Liver (tissue), 9 donors: Measurements from ENCODE around the gene EPM2A. TPM values are rescaled to one million over a fixed set of nuclear protein-coding genes. Genes with fewer than 3 reads are reported as not detected.

Source experiments
- DNase-seq: peaks from one replicate; pipeline ENCODE4 v3.0.0-alpha.2; 2017; ENCODE audit warnings: low spot score
- H3K27ac ChIP-seq, 2 donors: one replicate each; pipeline ENCODE4 v1.7.0; 2013; ENCODE audit warnings: inconsistent platforms in 2 of 2, low read length in 2 of 2, control low read depth in 1 of 2, low read depth in 1 of 2, mild to moderate bottlenecking in 1 of 2
- H3K27me3 ChIP-seq, 4 donors: one replicate each; pipeline versions ENCODE4 v1.6.1 to v1.7.0; 2013; ENCODE audit warnings: low read length in 3 of 4, inconsistent platforms in 1 of 4, mild to moderate bottlenecking in 1 of 4, moderate library complexity in 1 of 4; ENCODE audit not compliant: control insufficient read depth in 4 of 4, insufficient read depth in 4 of 4
- H3K36me3 ChIP-seq, 4 donors: one replicate each; pipeline versions ENCODE4 v1.6.1 to v1.7.0; 2013; ENCODE audit warnings: low read length in 3 of 4, mild to moderate bottlenecking in 3 of 4, low read depth in 1 of 4, moderate library complexity in 1 of 4; ENCODE audit not compliant: control insufficient read depth in 4 of 4, insufficient read depth in 3 of 4
- H3K4me1 ChIP-seq, 4 donors: one replicate each; pipeline versions ENCODE4 v1.6.1 to v1.7.0; 2013; ENCODE audit warnings: low read length in 3 of 4, mild to moderate bottlenecking in 3 of 4, moderate library complexity in 1 of 4; ENCODE audit not compliant: control insufficient read depth in 4 of 4, insufficient read depth in 4 of 4
- H3K4me3 ChIP-seq, 3 donors: one replicate each; pipeline versions ENCODE4 v1.6.1 to v1.7.0; 2013; ENCODE audit warnings: low read length in 3 of 3, control low read depth in 1 of 3, low read depth in 1 of 3, mild to moderate bottlenecking in 1 of 3
- H3K9ac ChIP-seq, 2 donors: one replicate each; pipeline ENCODE4 v1.7.0; 2013; ENCODE audit warnings: low read length in 2 of 2, mild to moderate bottlenecking in 2 of 2, moderate library complexity in 2 of 2, control low read depth in 1 of 2, low read depth in 1 of 2
- H3K9me3 ChIP-seq, 4 donors: one replicate each; pipeline versions ENCODE4 v1.6.1 to v1.7.0; 2013; ENCODE audit warnings: low read length in 3 of 4; ENCODE audit not compliant: control insufficient read depth in 4 of 4
- EGR1 ChIP-seq, 2 donors: IDR thresholded peaks; 2 replicates each; pipeline ENCODE4 v1.6.1; 2016 to 2018; ENCODE audit warnings: antibody characterized with exemption in 2 of 2, low read depth in 2 of 2
- FOXA2 ChIP-seq: IDR thresholded peaks from 2 replicates; pipeline ENCODE4 v1.6.1; 2016; ENCODE audit warnings: antibody characterized with exemption
- HNF4A ChIP-seq, 2 donors: conservative IDR thresholded peaks; 2 replicates each; pipeline ENCODE4 v1.6.1; 2016; ENCODE audit warnings: antibody characterized with exemption in 2 of 2, mild to moderate bottlenecking in 2 of 2
- HNF4G ChIP-seq: IDR thresholded peaks from 2 replicates; pipeline ENCODE4 v1.6.1; 2016; ENCODE audit warnings: antibody characterized with exemption
- JUND ChIP-seq, 2 donors: IDR thresholded peaks; 2 replicates each; pipeline ENCODE4 v1.6.1; 2016; ENCODE audit warnings: antibody characterized with exemption in 2 of 2
- NR2F2 ChIP-seq: IDR thresholded peaks from 2 replicates; pipeline ENCODE4 v1.6.1; 2016; ENCODE audit warnings: antibody characterized with exemption
- SP1 ChIP-seq: IDR thresholded peaks from 2 replicates; pipeline ENCODE4 v1.6.1; 2018; ENCODE audit warnings: antibody characterized with exemption, mild to moderate bottlenecking
- TAF1 ChIP-seq: conservative IDR thresholded peaks from 2 replicates; pipeline ENCODE4 v1.6.1; 2016; ENCODE audit warnings: antibody characterized with exemption, mild to moderate bottlenecking
- YY1 ChIP-seq: IDR thresholded peaks from 2 replicates; pipeline ENCODE4 v1.6.1; 2016; ENCODE audit warnings: antibody characterized with exemption, mild to moderate bottlenecking
- WGBS: extraction: QIAGEN DNeasy Blood & Tissue Kit; methylation state at CpG from one replicate; pipeline ENCODE4 v1.1.7; 2013; 5-methylcytosine and 5-hydroxymethylcytosine counted together
- polyA plus RNA-seq, 2 donors: library from polyadenylated mRNA; stranded (reverse) in 1 of 2; unstranded in 1 of 2; fragments of 200-250 nt in 1 of 2; fragments of >200 nt in 1 of 2; fragmentation: Nextera tagmentation in 1 of 2; extraction: Ambion mirVana in 1 of 2; gene quantifications; one replicate each; pipeline versions ENCODE4 v1.2.1 to v1.2.3, GENCODE V29; 2013 to 2015
- total RNA-seq, 2 donors: library from RNA; depleted of rRNA; stranded (reverse); fragments of >200 nt; gene quantifications; one replicate each; pipeline ENCODE4 v1.2.3, GENCODE V29; 2014
- TF ChIP-seq, protein P1 (sequence below): IDR thresholded peaks from 2 replicates; pipeline ENCODE4 v1.6.1; 2016; ENCODE audit warnings: antibody characterized with exemption, mild to moderate bottlenecking
- TF ChIP-seq, protein P2 (sequence below): fragments of 150-350 bp; IDR thresholded peaks from 2 replicates; pipeline ENCODE4 v1.5.1; 2017; ENCODE audit warnings: improper control_type of control experiment, low read depth, low read length; ENCODE audit not compliant: missing input control
- TF ChIP-seq, protein P3 (sequence below): IDR thresholded peaks from 2 replicates; pipeline ENCODE4 v1.6.1; 2016; ENCODE audit warnings: antibody characterized with exemption
- TF ChIP-seq, protein P4 (sequence below): IDR thresholded peaks from 2 replicates; pipeline ENCODE4 v1.6.1; 2016; ENCODE audit warnings: antibody characterized with exemption
- donor health status: healthy.
- donor health status: healthy.
- donor health status: healthy.
- donor health status: healthy.
- donor health status: healthy.

Gene EPM2A
- total and polyA plus RNA-seq, 4 donors = 3.7 to 13.0 (median 5.1) TPM

DNA sequence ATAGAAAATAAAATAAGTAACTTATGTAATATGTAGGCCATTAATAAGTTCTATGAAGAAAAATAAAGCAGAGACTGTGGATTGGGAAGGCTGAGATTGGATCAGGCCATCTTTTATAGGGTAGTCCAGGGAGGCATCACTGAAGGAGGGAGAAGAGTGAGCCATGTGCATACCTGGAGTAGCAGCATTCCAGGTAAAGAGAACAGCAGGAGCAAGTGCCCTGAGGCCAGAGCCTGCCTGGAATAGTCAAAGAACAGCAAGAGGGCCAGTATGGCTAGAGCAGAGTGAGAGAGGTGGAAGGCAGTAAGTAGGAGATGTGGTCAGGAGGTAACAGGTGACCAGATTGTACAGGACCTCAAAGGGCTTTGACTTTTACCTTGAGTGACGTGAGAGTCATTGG lies 112.1 kb downstream of the EPM2A start:
- no peaks in the 10 kb centered on the region for H3K27me3 ChIP-seq
- 96% methylated on average over 1 of the region's 1 CpG for WGBS
- DNase-seq = no peak
- H3K4me1 ChIP-seq = no peaks in the 10 kb centered on the region
- no peaks in the 10 kb centered on the region for H3K9me3 ChIP-seq
- no peak overlapping the region for H3K27ac ChIP-seq
- no peak overlapping the region for H3K4me3 ChIP-seq
- no peak overlapping the region for H3K9ac ChIP-seq
- TF ChIP-seq SP1 (no peak), EGR1 (IDR thresholded peaks at IDR 0.05; ENCODE audit: low read depth in 2 of 2) (no peak), HNF4G (no peak), NR2F2 (no peak), YY1 (no peak)
- TF ChIP-seq, protein P1, sequence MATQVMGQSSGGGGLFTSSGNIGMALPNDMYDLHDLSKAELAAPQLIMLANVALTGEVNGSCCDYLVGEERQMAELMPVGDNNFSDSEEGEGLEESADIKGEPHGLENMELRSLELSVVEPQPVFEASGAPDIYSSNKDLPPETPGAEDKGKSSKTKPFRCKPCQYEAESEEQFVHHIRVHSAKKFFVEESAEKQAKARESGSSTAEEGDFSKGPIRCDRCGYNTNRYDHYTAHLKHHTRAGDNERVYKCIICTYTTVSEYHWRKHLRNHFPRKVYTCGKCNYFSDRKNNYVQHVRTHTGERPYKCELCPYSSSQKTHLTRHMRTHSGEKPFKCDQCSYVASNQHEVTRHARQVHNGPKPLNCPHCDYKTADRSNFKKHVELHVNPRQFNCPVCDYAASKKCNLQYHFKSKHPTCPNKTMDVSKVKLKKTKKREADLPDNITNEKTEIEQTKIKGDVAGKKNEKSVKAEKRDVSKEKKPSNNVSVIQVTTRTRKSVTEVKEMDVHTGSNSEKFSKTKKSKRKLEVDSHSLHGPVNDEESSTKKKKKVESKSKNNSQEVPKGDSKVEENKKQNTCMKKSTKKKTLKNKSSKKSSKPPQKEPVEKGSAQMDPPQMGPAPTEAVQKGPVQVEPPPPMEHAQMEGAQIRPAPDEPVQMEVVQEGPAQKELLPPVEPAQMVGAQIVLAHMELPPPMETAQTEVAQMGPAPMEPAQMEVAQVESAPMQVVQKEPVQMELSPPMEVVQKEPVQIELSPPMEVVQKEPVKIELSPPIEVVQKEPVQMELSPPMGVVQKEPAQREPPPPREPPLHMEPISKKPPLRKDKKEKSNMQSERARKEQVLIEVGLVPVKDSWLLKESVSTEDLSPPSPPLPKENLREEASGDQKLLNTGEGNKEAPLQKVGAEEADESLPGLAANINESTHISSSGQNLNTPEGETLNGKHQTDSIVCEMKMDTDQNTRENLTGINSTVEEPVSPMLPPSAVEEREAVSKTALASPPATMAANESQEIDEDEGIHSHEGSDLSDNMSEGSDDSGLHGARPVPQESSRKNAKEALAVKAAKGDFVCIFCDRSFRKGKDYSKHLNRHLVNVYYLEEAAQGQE = no peak
- peaks cover 0 to 6% (median 0%) of the 10 kb centered on the region in 4 donors for H3K36me3 ChIP-seq

DNA sequence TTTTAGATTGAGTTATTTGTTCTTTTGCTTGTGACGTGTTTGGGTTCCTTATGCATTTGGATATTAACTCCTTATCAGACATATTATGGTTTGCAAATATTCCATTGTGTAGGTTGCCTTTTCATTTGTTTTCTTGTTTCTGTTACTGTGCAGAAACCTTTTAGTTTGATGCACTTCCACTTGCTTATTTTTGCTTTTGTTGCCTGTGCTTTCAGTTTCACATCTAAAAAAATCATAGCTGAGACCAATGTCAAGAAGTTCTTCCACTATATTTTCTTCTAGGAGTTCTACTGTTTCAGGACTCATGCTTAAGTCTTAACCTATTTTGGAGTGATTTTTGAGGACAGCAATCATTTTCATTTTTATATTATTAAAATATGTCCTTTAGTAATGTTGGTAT lies 113.5 kb downstream of the EPM2A start:
- H3K27ac ChIP-seq = no peak overlapping the region
- TF ChIP-seq FOXA2 (no peak), HNF4A (conservative IDR thresholded peaks at IDR 0.05) (no peak), TAF1 (no peak), JUND (IDR thresholded peaks at IDR 0.05) (no peak), EGR1 (IDR thresholded peaks at IDR 0.05; ENCODE audit: low read depth in 2 of 2) (no peak)
- TF ChIP-seq, protein P2, sequence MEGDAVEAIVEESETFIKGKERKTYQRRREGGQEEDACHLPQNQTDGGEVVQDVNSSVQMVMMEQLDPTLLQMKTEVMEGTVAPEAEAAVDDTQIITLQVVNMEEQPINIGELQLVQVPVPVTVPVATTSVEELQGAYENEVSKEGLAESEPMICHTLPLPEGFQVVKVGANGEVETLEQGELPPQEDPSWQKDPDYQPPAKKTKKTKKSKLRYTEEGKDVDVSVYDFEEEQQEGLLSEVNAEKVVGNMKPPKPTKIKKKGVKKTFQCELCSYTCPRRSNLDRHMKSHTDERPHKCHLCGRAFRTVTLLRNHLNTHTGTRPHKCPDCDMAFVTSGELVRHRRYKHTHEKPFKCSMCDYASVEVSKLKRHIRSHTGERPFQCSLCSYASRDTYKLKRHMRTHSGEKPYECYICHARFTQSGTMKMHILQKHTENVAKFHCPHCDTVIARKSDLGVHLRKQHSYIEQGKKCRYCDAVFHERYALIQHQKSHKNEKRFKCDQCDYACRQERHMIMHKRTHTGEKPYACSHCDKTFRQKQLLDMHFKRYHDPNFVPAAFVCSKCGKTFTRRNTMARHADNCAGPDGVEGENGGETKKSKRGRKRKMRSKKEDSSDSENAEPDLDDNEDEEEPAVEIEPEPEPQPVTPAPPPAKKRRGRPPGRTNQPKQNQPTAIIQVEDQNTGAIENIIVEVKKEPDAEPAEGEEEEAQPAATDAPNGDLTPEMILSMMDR = no peak
- TF ChIP-seq, protein P1 = no peak
- TF ChIP-seq, protein P3, sequence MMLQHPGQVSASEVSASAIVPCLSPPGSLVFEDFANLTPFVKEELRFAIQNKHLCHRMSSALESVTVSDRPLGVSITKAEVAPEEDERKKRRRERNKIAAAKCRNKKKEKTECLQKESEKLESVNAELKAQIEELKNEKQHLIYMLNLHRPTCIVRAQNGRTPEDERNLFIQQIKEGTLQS = no peak
- TF ChIP-seq, protein P4, sequence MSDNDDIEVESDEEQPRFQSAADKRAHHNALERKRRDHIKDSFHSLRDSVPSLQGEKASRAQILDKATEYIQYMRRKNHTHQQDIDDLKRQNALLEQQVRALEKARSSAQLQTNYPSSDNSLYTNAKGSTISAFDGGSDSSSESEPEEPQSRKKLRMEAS = no peak
- no peak overlapping the region for H3K4me3 ChIP-seq
- H3K27me3 ChIP-seq = no peaks in the 10 kb centered on the region
- no peaks in the 10 kb centered on the region for H3K36me3 ChIP-seq
- DNase-seq = no peak
- H3K9me3 ChIP-seq = no peaks in the 10 kb centered on the region
- H3K4me1 ChIP-seq = no peaks in the 10 kb centered on the region
- WGBS = 88% methylated on average over 1 of the region's 1 CpG
- H3K9ac ChIP-seq = no peak overlapping the region
